ENCODE measurements around the gene HINT3. TPM values are rescaled to one million over a fixed set of nuclear protein-coding genes. Genes with fewer than 3 reads are reported as not detected.
"Not testable (repeated sequence)": the region's sequence is repeated elsewhere in the genome, so short reads cannot be mapped to it uniquely, and the experiment has no call there.

Gene HINT3
- total RNA-seq, 4 donors from 2014 or later, result 15.4 to 22.5 (median 20.7) TPM

- intact Hi-C loops (cut with DNase I), result no loop called here
- 87 to 88% methylated on average over 4 of the region's 4 CpGs for WGBS, 2 donors
- TF ChIP-seq POLR2A (IDR thresholded peaks at IDR 0.05) (no peak), CTCF (IDR thresholded peaks at IDR 0.05) (no peak)
- Histone ChIP-seq H3K27me3 (no peaks in the 10 kb centered on the region), H3K36me3 (peaks cover 0 to 93% (median 7%) of the 10 kb centered on the region in 3 donors), H3K9me3 (no peaks in the 10 kb centered on the region), H3K27ac (no peak overlapping the region), H3K4me3 (no peak overlapping the region), H3K4me1 (no peaks in the 10 kb centered on the region)
- DNase-seq, result no peak
These were observed 53.5 kb downstream of the HINT3 start for GRCh38 chr6:126010040-126010439.

GRCh38 chr6:126015863-126016262 is 59.3 kb downstream of the HINT3 start:
- no peak for TF ChIP-seq CTCF (IDR thresholded peaks at IDR 0.05)
- TF ChIP-seq POLR2A (IDR thresholded peaks at IDR 0.05), result no peak
- DNase-seq, result no peak
- peaks cover 0 to 95% (median 11%) of the 10 kb centered on the region in 3 donors for H3K36me3 ChIP-seq
- H3K27ac ChIP-seq, result no peak overlapping the region
- no peaks in the 10 kb centered on the region for H3K9me3 ChIP-seq
- no peaks in the 10 kb centered on the region for H3K27me3 ChIP-seq
- H3K4me1 ChIP-seq, result no peaks in the 10 kb centered on the region
- intact Hi-C loops (cut with DNase I), result no loop called here
- no peak overlapping the region for H3K4me3 ChIP-seq
- WGBS, 2 donors, result 60 to 69% methylated on average over 1 of the region's 1 CpG

- WGBS, 2 donors, result 87 to 90% methylated on average over 2 of the region's 2 CpGs
- TF ChIP-seq POLR2A (IDR thresholded peaks at IDR 0.05) (no peak), CTCF (IDR thresholded peaks at IDR 0.05) (no peak)
- DNase-seq, result no peak
- no peaks in the 10 kb centered on the region for H3K4me1 ChIP-seq
- H3K9me3 ChIP-seq, result no peaks in the 10 kb centered on the region
- intact Hi-C loops (cut with DNase I), result no loop called here
- no peak overlapping the region for H3K4me3 ChIP-seq
- no peaks in the 10 kb centered on the region for H3K27me3 ChIP-seq
- H3K36me3 ChIP-seq, result peaks cover 0 to 95% (median 11%) of the 10 kb centered on the region in 3 donors
- no peak overlapping the region for H3K27ac ChIP-seq
These were observed 60.0 kb downstream of the HINT3 start for GRCh38 chr6:126016591-126016990.

GRCh38 chr6:126017668-126018067 is 61.1 kb downstream of the HINT3 start:
- DNase-seq, result no peak
- Histone ChIP-seq H3K36me3 (peaks cover 0 to 95% (median 18%) of the 10 kb centered on the region in 3 donors), H3K27ac (no peak overlapping the region), H3K4me1 (no peaks in the 10 kb centered on the region), H3K4me3 (no peak overlapping the region), H3K27me3 (no peaks in the 10 kb centered on the region), H3K9me3 (no peaks in the 10 kb centered on the region)
- intact Hi-C loops (cut with DNase I), result no loop called here
- TF ChIP-seq CTCF (IDR thresholded peaks at IDR 0.05) (no peak), POLR2A (IDR thresholded peaks at IDR 0.05) (no peak)

GRCh38 chr6:126020305-126021050 is 63.9 kb downstream of the HINT3 start:
- intact Hi-C loops (cut with DNase I), result no loop called here
- DNase-seq, result no peak
- Histone ChIP-seq H3K27ac (no peak overlapping the region), H3K9me3 (no peaks in the 10 kb centered on the region), H3K36me3 (peaks cover 0 to 94% (median 14%) of the 10 kb centered on the region in 3 donors), H3K4me1 (no peaks in the 10 kb centered on the region), H3K4me3 (no peak overlapping the region), H3K27me3 (no peaks in the 10 kb centered on the region)
- TF ChIP-seq POLR2A (IDR thresholded peaks at IDR 0.05) (no peak), CTCF (IDR thresholded peaks at IDR 0.05) (no peak)
- WGBS, 2 donors, result 90 to 93% methylated on average over 5 of the region's 5 CpGs

GRCh38 chr6:126023474-126023873 is 66.9 kb downstream of the HINT3 start:
- intact Hi-C loops (cut with DNase I); H3K27me3 ChIP-seq; DNase-seq; H3K9me3 ChIP-seq; H3K27ac ChIP-seq; H3K4me1 ChIP-seq; H3K4me3 ChIP-seq: not testable (repeated sequence)
- H3K36me3 ChIP-seq, result peaks cover 0 to 86% (median 14%) of the 10 kb centered on the region in 3 donors
- 84 to 92% methylated on average over 3 of the region's 3 CpGs for WGBS, 2 donors
